GM23338 (cell line): ENCODE measurements around the gene KLHDC8A. TPM values are rescaled to one million over a fixed set of nuclear protein-coding genes. Genes with fewer than 3 reads are reported as not detected.

Source experiments
- ATAC-seq: fragments of 200-7000 bp; cut with Tn5 transposase; 3 replicates; pipeline ENCODE4 v1.9.1; 2020
- DNase-seq: peaks from one replicate; pipeline ENCODE4 v3.0.0-alpha.2; 2015; ENCODE audit warnings: low spot score
- H2AFZ ChIP-seq: fragments of 200-600 bp; sonication (generic); 2 replicates; pipeline ENCODE4 v1.8.0; 2016; ENCODE audit warnings: antibody characterized with exemption, mild to moderate bottlenecking, moderate library complexity
- H3F3A ChIP-seq: fragments of 200-600 bp; sonication (generic); replicated peaks from 2 replicates; pipeline ENCODE4 v1.8.0; 2017; ENCODE audit warnings: antibody characterized with exemption, mixed run types, low read depth
- H3K27ac ChIP-seq: fragments of 200-600 bp; sonication (generic); 2 replicates; pipeline ENCODE4 v1.6.1; 2016; ENCODE audit warnings: low read depth
- H3K27me3 ChIP-seq: fragments of 200-600 bp; sonication (generic); 2 replicates; pipeline ENCODE4 v1.8.0; 2016; ENCODE audit warnings: mild to moderate bottlenecking, mixed run types, moderate library complexity; ENCODE audit not compliant: insufficient read depth
- H3K36me3 ChIP-seq: fragments of 200-600 bp; sonication (generic); 2 replicates; pipeline ENCODE4 v1.8.0; 2016; ENCODE audit warnings: mild to moderate bottlenecking; ENCODE audit not compliant: insufficient read depth
- H3K4me1 ChIP-seq: fragments of 200-600 bp; sonication (generic); 2 replicates; pipeline ENCODE4 v1.8.0; 2016; ENCODE audit warnings: mild to moderate bottlenecking, moderate library complexity; ENCODE audit not compliant: insufficient read depth
- H3K4me2 ChIP-seq: fragments of 200-600 bp; sonication (generic); 2 replicates; pipeline ENCODE4 v1.7.1; 2017; ENCODE audit warnings: mixed run types
- H3K4me3 ChIP-seq: fragments of 200-600 bp; sonication (generic); 2 replicates; pipeline ENCODE4 v1.6.1; 2016; ENCODE audit warnings: mixed run types
- H3K79me2 ChIP-seq: fragments of 200-600 bp; sonication (generic); replicated peaks from 2 replicates; pipeline ENCODE4 v1.8.0; 2017; ENCODE audit warnings: mild to moderate bottlenecking; ENCODE audit not compliant: insufficient read depth
- H3K9me2 ChIP-seq: fragments of 200-600 bp; sonication (generic); 2 replicates; pipeline ENCODE4 v1.8.0; 2017; ENCODE audit not compliant: insufficient read depth
- H4K20me1 ChIP-seq: fragments of 200-600 bp; sonication (generic); replicated peaks from 2 replicates; pipeline ENCODE4 v1.8.0; 2017; ENCODE audit warnings: mild to moderate bottlenecking; ENCODE audit not compliant: insufficient read depth
- H3K27ac Mint-ChIP-seq: 2 replicates; pipeline ENCODE4 v1.8.0; 2020; ENCODE audit warnings: inconsistent platforms, mild to moderate bottlenecking, moderate library complexity, mixed read lengths
- H3K27me3 Mint-ChIP-seq: 3 replicates; pipeline ENCODE4 v1.8.0; 2022; ENCODE audit warnings: low read depth, mild to moderate bottlenecking, moderate library complexity, mixed read lengths, inconsistent platforms; ENCODE audit not compliant: insufficient read depth, poor library complexity
- H3K36me3 Mint-ChIP-seq: 3 replicates; pipeline ENCODE4 v1.8.0; 2021; ENCODE audit warnings: low read depth, mild to moderate bottlenecking, inconsistent platforms, moderate library complexity, mixed read lengths
- H3K4me1 Mint-ChIP-seq: 3 replicates; pipeline ENCODE4 v1.8.0; 2020; ENCODE audit warnings: mild to moderate bottlenecking, inconsistent platforms, mixed read lengths
- H3K4me3 Mint-ChIP-seq: 3 replicates; pipeline ENCODE4 v1.8.0; 2021; ENCODE audit warnings: moderate library complexity, mild to moderate bottlenecking, inconsistent platforms, mixed read lengths
- H3K9me3 Mint-ChIP-seq: 3 replicates; pipeline ENCODE4 v1.8.0; 2020; ENCODE audit warnings: moderate library complexity, mild to moderate bottlenecking, inconsistent platforms, mixed read lengths
- CREB1 ChIP-seq: fragments of 250-450 bp; sonication (Bioruptor Pico); IDR thresholded peaks from 2 replicates; pipeline ENCODE4 v1.5.0; 2020; ENCODE audit warnings: low read depth, mild to moderate bottlenecking, moderate library complexity
- CTCF ChIP-seq, 2 experiments: fragments of 200-600 bp in 1 of 2; sonication (generic) in 1 of 2; conservative IDR thresholded peaks; 2 replicates each; pipeline versions ENCODE4 v1.5.1 to v1.6.1; 2016 to 2017; ENCODE audit warnings: antibody characterized with exemption in 2 of 2, low read depth in 2 of 2, mild to moderate bottlenecking in 2 of 2, moderate library complexity in 1 of 2
- ETS1 ChIP-seq: IDR thresholded peaks from 2 replicates; pipeline ENCODE4 v1.6.1; 2016; ENCODE audit warnings: antibody characterized with exemption
- EZH2 ChIP-seq: fragments of 200-600 bp; sonication (generic); IDR thresholded peaks from one replicate; pipeline ENCODE4 v1.8.0; 2017; ENCODE audit warnings: antibody characterized with exemption, mild to moderate bottlenecking, low read depth; ENCODE audit not compliant: unreplicated experiment
- EZH2phosphoT487 ChIP-seq: fragments of 200-600 bp; sonication (generic); IDR thresholded peaks from one replicate; pipeline ENCODE4 v1.8.1; 2018; ENCODE audit warnings: antibody characterized with exemption; ENCODE audit not compliant: unreplicated experiment
- NANOG ChIP-seq: IDR thresholded peaks from 2 replicates; pipeline ENCODE4 v1.6.1; 2016; ENCODE audit warnings: antibody characterized with exemption, borderline replicate concordance
- POLR2AphosphoS5 ChIP-seq: IDR thresholded peaks from 2 replicates; pipeline ENCODE4 v1.6.1; 2016; ENCODE audit warnings: antibody characterized with exemption, low read depth
- REST ChIP-seq: IDR thresholded peaks from one replicate; pipeline ENCODE4 v1.6.1; 2018; ENCODE audit warnings: antibody characterized with exemption; ENCODE audit not compliant: unreplicated experiment
- STAT1 ChIP-seq: IDR thresholded peaks from one replicate; pipeline ENCODE4 v1.6.1; 2016; ENCODE audit warnings: antibody characterized with exemption; ENCODE audit not compliant: unreplicated experiment
- ZNF114 ChIP-seq: fragments of 250-450 bp; sonication (Bioruptor Pico); IDR thresholded peaks from 2 replicates; pipeline ENCODE4 v1.5.0; 2020; ENCODE audit warnings: mild to moderate bottlenecking, moderate library complexity
- ZNF331 ChIP-seq: fragments of 250-450 bp; sonication (Bioruptor Pico); IDR thresholded peaks from 2 replicates; pipeline ENCODE4 v1.5.0; 2020; ENCODE audit warnings: low read depth, mild to moderate bottlenecking, moderate library complexity
- polyA plus RNA-seq: library from polyadenylated mRNA; unstranded; fragments of >200 nt; fragmentation: Nextera tagmentation; extraction: Ambion mirVana; gene quantifications from 2 replicates; pipeline ENCODE4 v1.2.1, GENCODE V29; 2016
- total RNA-seq: library from RNA; depleted of rRNA; stranded (reverse); fragments of >200 nt; shearing (Covaris generic); gene quantifications from 2 replicates; pipeline ENCODE4 v1.2.3, GENCODE V29; 2014

The KLHDC8A gene
- total and polyA plus RNA-seq, 2 experiments from 2014 or later = 1.7 to 2.8 TPM

GRCh38 chr1:205315008-205315618 is 41.6 kb downstream of the KLHDC8A start:
- H3K4me3 ChIP-seq = no peak overlapping the region
- peaks cover 13% of the 10 kb centered on the region for H3K36me3 ChIP-seq
- H3K4me3 Mint-ChIP-seq = no peak overlapping the region
- H3K79me2 ChIP-seq = peaks cover 87% of the 10 kb centered on the region
- peaks cover 16% of the 10 kb centered on the region; the same call in 1 of the 2 replicates for H4K20me1 ChIP-seq
- H3K27ac Mint-ChIP-seq = no peak overlapping the region
- H3K27me3 Mint-ChIP-seq = peaks cover 15% of the 10 kb centered on the region
- peaks cover 31% of the 10 kb centered on the region for H3K36me3 Mint-ChIP-seq
- no peaks in the 10 kb centered on the region for H3K9me2 ChIP-seq
- no peaks in the 10 kb centered on the region for H3K9me3 Mint-ChIP-seq
- peaks cover 84% of the 10 kb centered on the region for H3K4me1 Mint-ChIP-seq
- TF ChIP-seq CTCF (conservative IDR thresholded peaks at IDR 0.05; ENCODE audit: low read depth in 2 of 2) (no peak), ZNF114 (CRISPR knock-in tag) (no peak), STAT1 (no peak), NANOG (no peak), ZNF331 (CRISPR knock-in tag) (no peak)
- H3K4me1 ChIP-seq = peaks cover 71% of the 10 kb centered on the region
- no peak for ATAC-seq
- peaks cover 10% of the 10 kb centered on the region for H3F3A ChIP-seq
- H3K27me3 ChIP-seq = no peaks in the 10 kb centered on the region
- DNase-seq = no peak
- H2AFZ ChIP-seq = no peak overlapping the region
- peak overlapping the region; percentile 61; the same call in 1 of the 2 replicates for H3K4me2 ChIP-seq
- H3K27ac ChIP-seq = peak overlapping the region; percentile 97; the same call in 1 of the 2 replicates

- peak overlapping the region; percentile 97 for H3K27ac ChIP-seq
- peak overlapping the region; percentile 97 for H3K27ac Mint-ChIP-seq
- peak overlapping the region; percentile 68 for H3K4me2 ChIP-seq
- TF ChIP-seq ETS1 = no peak
- TF ChIP-seq REST = no peak
- no peak for TF ChIP-seq EZH2
- no peak for TF ChIP-seq ZNF114 (CRISPR knock-in tag)
- no peak for TF ChIP-seq ZNF331 (CRISPR knock-in tag)
- no peak for TF ChIP-seq CREB1
- TF ChIP-seq STAT1 = no peak
- no peak for TF ChIP-seq CTCF (conservative IDR thresholded peaks at IDR 0.05; ENCODE audit: low read depth in 2 of 2)
- TF ChIP-seq EZH2phosphoT487 = no peak
- no peak for TF ChIP-seq POLR2AphosphoS5
- no peak overlapping the region for H2AFZ ChIP-seq
- peaks cover 10% of the 10 kb centered on the region; the same call in 1 of the 2 replicates for H4K20me1 ChIP-seq
- H3K9me2 ChIP-seq = no peaks in the 10 kb centered on the region
- H3K4me3 ChIP-seq = peak overlapping the region; percentile 27
- peak overlapping the region; percentile 68 for H3K4me3 Mint-ChIP-seq
- peaks cover 12% of the 10 kb centered on the region for H3K27me3 Mint-ChIP-seq
- peaks cover 13% of the 10 kb centered on the region for H3K36me3 ChIP-seq
- H3K4me1 Mint-ChIP-seq = peaks cover 72% of the 10 kb centered on the region
- DNase-seq (peak; percentile 96), ATAC-seq (peak; percentile 91)
- H3K79me2 ChIP-seq = peaks cover 73% of the 10 kb centered on the region
- no peaks in the 10 kb centered on the region for H3K9me3 Mint-ChIP-seq
- H3F3A ChIP-seq = peaks cover 10% of the 10 kb centered on the region
- H3K27me3 ChIP-seq = no peaks in the 10 kb centered on the region
- peaks cover 58% of the 10 kb centered on the region for H3K4me1 ChIP-seq
- H3K36me3 Mint-ChIP-seq = peaks cover 34% of the 10 kb centered on the region
Observed at GRCh38 chr1:205313563-205314308, 43.0 kb downstream of the KLHDC8A start.
